Bronchial epithelial cell (primary cell): ENCODE results near the gene AGAP1. TPM values are rescaled to one million over a fixed set of nuclear protein-coding genes. Genes with fewer than 3 reads are reported as not detected.

ENCODE experiments used
- DNase-seq: peaks from one replicate; pipeline ENCODE4 v3.0.0-alpha.2; 2010; ENCODE audit warnings: low read depth
- FAIRE-seq: peaks from 2 replicates; lab custom pipeline; 2011; peaks lifted over from hg19 to GRCh38; lab: Jason Lieb, UNC
- H3K27me3 ChIP-seq: 2 replicates; pipeline ENCODE4 v1.5.1; 2011; ENCODE audit warnings: low read length; ENCODE audit not compliant: control insufficient read depth, insufficient read depth
- H3K36me3 ChIP-seq: 2 replicates; pipeline ENCODE4 v1.5.1; 2011; ENCODE audit warnings: low read length; ENCODE audit not compliant: control insufficient read depth, insufficient read depth
- H3K4me3 ChIP-seq: 2 replicates; pipeline ENCODE4 v1.5.1; 2011; ENCODE audit warnings: mild to moderate bottlenecking, low read depth, low read length, control low read depth
- total RNA-seq: library from RNA; depleted of rRNA; stranded (reverse); fragments of >200 nt; gene quantifications from 2 replicates; pipeline ENCODE4 v1.2.1, GENCODE V29; 2014
- TF ChIP-seq, protein P1 (sequence below): IDR thresholded peaks from 2 replicates; pipeline ENCODE4 v1.5.1; 2011; ENCODE audit warnings: mild to moderate bottlenecking, moderate library complexity, low read length, control low read depth, inconsistent platforms; ENCODE audit not compliant: insufficient read depth, severe bottlenecking

The AGAP1 gene
- total RNA-seq, 1 donor from 2014 or later: 22.4 TPM

DNA sequence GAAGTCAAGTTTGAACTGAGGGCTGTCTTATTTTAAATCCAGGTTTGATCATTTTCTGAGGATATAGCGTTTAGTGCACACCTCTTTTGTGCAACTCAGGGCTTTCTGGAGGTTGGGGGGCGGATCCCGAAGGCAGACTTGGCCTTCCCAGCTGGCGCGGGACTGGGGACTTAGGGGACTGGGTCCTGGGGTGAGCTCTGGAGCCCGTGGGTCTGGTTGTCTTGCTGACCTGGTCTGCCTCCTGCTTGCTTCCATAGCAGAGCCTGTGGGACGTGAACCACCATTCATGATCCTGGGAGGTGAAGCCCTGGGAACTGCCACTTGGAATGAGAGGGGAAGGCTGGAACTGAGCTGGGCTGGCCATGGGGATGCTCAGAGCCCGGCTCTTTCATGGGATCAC is 63.1 kb downstream of the AGAP1 start:
- Histone ChIP-seq H3K27me3 (no peaks in the 10 kb centered on the region), H3K4me3 (no peak overlapping the region), H3K36me3 (no peaks in the 10 kb centered on the region)
- TF ChIP-seq, protein P1, sequence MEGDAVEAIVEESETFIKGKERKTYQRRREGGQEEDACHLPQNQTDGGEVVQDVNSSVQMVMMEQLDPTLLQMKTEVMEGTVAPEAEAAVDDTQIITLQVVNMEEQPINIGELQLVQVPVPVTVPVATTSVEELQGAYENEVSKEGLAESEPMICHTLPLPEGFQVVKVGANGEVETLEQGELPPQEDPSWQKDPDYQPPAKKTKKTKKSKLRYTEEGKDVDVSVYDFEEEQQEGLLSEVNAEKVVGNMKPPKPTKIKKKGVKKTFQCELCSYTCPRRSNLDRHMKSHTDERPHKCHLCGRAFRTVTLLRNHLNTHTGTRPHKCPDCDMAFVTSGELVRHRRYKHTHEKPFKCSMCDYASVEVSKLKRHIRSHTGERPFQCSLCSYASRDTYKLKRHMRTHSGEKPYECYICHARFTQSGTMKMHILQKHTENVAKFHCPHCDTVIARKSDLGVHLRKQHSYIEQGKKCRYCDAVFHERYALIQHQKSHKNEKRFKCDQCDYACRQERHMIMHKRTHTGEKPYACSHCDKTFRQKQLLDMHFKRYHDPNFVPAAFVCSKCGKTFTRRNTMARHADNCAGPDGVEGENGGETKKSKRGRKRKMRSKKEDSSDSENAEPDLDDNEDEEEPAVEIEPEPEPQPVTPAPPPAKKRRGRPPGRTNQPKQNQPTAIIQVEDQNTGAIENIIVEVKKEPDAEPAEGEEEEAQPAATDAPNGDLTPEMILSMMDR: no peak
- FAIRE-seq: no peak
- no peak for DNase-seq

DNA sequence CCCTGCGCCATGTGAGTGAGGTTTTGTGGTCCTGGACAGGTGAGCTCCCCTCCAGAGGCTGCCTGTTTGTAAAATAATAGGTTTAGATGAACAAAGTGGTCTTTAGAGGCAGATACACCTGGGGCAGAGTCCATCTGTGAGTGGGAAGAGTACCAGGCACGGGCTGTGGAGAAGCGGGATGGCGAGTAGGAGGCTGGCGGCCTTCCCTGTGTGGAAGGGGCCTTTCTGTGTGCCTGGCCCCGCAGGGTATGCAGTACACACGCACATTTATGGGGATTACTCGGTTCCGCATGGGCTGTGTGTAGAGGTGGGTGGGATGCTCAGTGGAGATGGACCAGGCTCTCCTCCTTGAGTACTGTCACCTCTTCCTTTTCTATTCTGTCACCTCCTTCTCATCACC is 64.1 kb downstream of the AGAP1 start:
- no peak for FAIRE-seq
- no peaks in the 10 kb centered on the region for H3K27me3 ChIP-seq

DNA sequence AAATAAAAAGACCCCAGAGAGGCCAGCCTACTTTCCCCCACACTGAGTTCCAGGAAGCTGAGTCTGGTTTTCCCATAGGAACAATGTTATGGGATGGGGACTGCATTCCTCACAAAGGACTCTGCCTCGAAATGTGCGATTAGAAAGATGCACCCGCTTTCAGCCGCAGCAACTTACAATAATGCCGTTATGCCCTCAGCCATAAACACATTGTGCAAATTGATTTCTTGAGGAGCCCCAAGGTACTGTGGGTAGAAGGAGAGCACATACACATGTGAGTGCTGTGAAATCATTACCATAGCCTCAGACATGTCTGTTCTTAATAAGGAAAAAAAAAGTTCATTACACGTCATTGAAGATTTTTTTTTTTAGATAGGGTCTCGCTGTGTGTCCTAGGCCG is 64.7 kb downstream of the AGAP1 start:
- Histone ChIP-seq H3K36me3 (no peaks in the 10 kb centered on the region), H3K27me3 (no peaks in the 10 kb centered on the region), H3K4me3 (no peak overlapping the region)
- DNase-seq: no peak
- no peak for FAIRE-seq
- TF ChIP-seq, protein P1: no peak

More for the DNA sequence above, 64.1 kb downstream of the AGAP1 start:
- H3K36me3 ChIP-seq: no peaks in the 10 kb centered on the region
- TF ChIP-seq, protein P1: no peak
- no peak overlapping the region for H3K4me3 ChIP-seq
- no peak for DNase-seq

DNA sequence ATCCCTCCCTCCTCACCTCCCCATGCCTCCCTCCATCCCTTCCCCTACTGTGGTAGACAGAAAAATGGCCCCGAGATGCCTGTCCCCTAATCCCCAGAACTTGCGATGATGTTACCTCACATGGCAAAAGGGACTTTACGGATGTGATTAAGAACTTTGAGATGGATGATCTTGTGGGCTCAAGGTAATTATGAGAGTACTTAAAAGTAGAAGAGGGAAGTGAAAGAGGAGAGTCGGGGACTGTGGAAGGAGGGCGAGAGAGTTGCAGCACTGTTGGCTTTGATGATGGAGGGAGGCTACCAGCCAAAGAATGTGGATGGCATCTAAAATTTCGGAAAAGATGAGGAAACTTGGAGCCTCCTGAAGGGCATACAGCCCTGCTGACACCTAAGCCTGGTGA is 66.5 kb downstream of the AGAP1 start:
- Histone ChIP-seq H3K4me3 (no peak overlapping the region), H3K36me3 (no peaks in the 10 kb centered on the region), H3K27me3 (no peaks in the 10 kb centered on the region)
- no peak for DNase-seq
- no peak for FAIRE-seq
- TF ChIP-seq, protein P1: no peak

DNA sequence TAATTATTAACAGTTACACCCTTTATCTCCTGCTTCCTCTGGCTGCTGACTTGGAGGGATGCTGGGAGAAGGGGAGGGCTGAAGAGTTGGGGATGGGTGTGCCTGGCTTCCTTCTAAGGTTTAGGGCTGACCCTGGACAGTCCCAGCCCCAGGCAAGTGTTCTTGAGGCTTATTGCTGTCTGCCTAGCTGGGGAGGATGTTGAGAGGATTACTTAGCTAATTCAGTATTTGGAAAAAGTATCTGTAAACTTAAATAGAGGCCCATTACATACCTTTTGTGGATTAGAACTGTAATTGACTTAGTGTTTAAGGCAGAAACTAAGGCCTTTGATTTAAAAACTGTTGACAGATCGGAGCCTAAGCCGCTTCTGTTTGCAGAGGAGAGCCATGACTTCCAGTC is 67.6 kb downstream of the AGAP1 start:
- DNase-seq (no peak), FAIRE-seq (no peak)
- no peaks in the 10 kb centered on the region for H3K36me3 ChIP-seq
- H3K27me3 ChIP-seq: no peaks in the 10 kb centered on the region
- TF ChIP-seq, protein P1: no peak
- no peak overlapping the region for H3K4me3 ChIP-seq

DNA sequence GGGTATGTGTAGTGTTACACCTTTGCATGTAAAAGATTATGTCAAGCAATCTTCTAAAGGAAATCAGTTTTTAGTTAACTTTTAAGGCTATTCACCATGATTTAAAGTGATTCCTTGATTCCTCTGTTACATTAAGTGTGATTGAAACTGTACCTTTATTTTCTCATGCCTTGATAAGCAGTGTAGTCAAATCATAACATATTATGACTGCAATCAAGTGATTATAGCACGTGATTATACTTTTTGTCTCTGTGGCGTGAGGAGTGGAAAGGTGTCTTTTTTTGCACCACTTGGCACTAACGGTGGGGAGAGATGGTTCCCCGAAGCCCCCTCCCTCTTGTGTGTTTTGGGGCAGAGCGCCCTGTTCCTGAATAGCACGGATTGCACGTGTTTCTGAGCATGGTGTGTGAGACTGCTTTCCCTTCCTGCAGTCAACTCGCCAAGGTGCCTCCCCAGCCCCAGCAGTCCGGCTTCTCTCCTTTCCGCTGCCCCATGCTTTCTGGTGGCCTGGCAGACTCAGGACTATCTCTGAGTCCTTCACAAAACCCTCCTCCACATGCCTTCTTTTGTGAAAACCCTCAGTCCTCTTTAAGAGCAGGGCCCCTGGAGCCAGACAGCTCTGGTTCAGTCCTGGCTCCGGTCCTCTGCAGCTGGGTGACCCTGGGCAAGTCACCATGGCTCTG is 68.4 kb downstream of the AGAP1 start:
- TF ChIP-seq, protein P1: no peak
- Histone ChIP-seq H3K36me3 (peaks cover 1% of the 10 kb centered on the region), H3K27me3 (no peaks in the 10 kb centered on the region), H3K4me3 (no peak overlapping the region)
- DNase-seq: no peak
- FAIRE-seq: no peak
